Measurements from ENCODE around the gene PLOD2. TPM values are rescaled to one million over a fixed set of nuclear protein-coding genes. Genes with fewer than 3 reads are reported as not detected.

PLOD2 gene
- total and polyA plus RNA-seq, 4 donors: 18.6 to 57.0 (median 24.3) TPM

DNA sequence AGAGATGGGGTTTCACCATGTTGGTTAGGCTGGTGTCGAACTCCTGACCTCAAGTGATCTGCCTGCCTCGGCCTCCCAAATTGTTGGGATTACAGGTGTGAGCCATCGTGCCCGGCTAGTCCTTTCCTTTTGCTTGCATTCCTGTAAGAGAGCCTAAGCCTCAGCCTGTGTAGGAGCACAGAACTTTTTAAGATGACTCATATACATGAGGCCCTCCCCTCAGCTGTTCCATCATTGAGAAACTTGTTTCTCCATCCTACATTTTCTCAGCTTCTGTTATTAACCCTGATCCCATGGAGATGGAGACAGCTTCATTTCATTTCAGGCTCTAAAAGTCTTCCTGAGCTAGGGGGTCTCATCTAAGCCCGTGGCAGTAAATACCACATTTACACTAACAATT is 123.3 kb downstream of the PLOD2 start:
- Histone ChIP-seq H3K4me1 (ENCODE audit: control insufficient read depth in 4 of 4, insufficient read depth in 4 of 4, low read length in 3 of 4) (no peaks in the 10 kb centered on the region), H3K9me3 (ENCODE audit: control insufficient read depth in 4 of 4, low read length in 3 of 4) (no peaks in the 10 kb centered on the region), H3K36me3 (ENCODE audit: control insufficient read depth in 4 of 4, insufficient read depth in 3 of 4, low read depth in 1 of 4, low read length in 3 of 4) (no peaks in the 10 kb centered on the region), H3K4me3 (ENCODE audit: low read depth in 1 of 3, low read length in 3 of 3) (no peak overlapping the region), H3K9ac (ENCODE audit: low read depth in 1 of 2, low read length in 2 of 2) (no peak overlapping the region), H3K27ac (ENCODE audit: low read depth in 1 of 2, low read length in 2 of 2) (no peak overlapping the region), H3K27me3 (ENCODE audit: control insufficient read depth in 4 of 4, insufficient read depth in 4 of 4, low read length in 3 of 4) (no peaks in the 10 kb centered on the region)
- DNase-seq (ENCODE audit: low spot score): no peak
- no peak for TF ChIP-seq TAF1 (conservative IDR thresholded peaks at IDR 0.05)
- no peak for TF ChIP-seq YY1 (IDR thresholded peaks at IDR 0.05)
- TF ChIP-seq, protein P1, sequence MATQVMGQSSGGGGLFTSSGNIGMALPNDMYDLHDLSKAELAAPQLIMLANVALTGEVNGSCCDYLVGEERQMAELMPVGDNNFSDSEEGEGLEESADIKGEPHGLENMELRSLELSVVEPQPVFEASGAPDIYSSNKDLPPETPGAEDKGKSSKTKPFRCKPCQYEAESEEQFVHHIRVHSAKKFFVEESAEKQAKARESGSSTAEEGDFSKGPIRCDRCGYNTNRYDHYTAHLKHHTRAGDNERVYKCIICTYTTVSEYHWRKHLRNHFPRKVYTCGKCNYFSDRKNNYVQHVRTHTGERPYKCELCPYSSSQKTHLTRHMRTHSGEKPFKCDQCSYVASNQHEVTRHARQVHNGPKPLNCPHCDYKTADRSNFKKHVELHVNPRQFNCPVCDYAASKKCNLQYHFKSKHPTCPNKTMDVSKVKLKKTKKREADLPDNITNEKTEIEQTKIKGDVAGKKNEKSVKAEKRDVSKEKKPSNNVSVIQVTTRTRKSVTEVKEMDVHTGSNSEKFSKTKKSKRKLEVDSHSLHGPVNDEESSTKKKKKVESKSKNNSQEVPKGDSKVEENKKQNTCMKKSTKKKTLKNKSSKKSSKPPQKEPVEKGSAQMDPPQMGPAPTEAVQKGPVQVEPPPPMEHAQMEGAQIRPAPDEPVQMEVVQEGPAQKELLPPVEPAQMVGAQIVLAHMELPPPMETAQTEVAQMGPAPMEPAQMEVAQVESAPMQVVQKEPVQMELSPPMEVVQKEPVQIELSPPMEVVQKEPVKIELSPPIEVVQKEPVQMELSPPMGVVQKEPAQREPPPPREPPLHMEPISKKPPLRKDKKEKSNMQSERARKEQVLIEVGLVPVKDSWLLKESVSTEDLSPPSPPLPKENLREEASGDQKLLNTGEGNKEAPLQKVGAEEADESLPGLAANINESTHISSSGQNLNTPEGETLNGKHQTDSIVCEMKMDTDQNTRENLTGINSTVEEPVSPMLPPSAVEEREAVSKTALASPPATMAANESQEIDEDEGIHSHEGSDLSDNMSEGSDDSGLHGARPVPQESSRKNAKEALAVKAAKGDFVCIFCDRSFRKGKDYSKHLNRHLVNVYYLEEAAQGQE (IDR thresholded peaks at IDR 0.05): no peak
- TF ChIP-seq HNF4A (conservative IDR thresholded peaks at IDR 0.05): no peak
- TF ChIP-seq, protein P2, sequence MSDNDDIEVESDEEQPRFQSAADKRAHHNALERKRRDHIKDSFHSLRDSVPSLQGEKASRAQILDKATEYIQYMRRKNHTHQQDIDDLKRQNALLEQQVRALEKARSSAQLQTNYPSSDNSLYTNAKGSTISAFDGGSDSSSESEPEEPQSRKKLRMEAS (IDR thresholded peaks at IDR 0.05): no peak
- TF ChIP-seq FOXA2 (IDR thresholded peaks at IDR 0.05): no peak
- TF ChIP-seq RAD21 (IDR thresholded peaks at IDR 0.05): no peak
- TF ChIP-seq, protein P3, sequence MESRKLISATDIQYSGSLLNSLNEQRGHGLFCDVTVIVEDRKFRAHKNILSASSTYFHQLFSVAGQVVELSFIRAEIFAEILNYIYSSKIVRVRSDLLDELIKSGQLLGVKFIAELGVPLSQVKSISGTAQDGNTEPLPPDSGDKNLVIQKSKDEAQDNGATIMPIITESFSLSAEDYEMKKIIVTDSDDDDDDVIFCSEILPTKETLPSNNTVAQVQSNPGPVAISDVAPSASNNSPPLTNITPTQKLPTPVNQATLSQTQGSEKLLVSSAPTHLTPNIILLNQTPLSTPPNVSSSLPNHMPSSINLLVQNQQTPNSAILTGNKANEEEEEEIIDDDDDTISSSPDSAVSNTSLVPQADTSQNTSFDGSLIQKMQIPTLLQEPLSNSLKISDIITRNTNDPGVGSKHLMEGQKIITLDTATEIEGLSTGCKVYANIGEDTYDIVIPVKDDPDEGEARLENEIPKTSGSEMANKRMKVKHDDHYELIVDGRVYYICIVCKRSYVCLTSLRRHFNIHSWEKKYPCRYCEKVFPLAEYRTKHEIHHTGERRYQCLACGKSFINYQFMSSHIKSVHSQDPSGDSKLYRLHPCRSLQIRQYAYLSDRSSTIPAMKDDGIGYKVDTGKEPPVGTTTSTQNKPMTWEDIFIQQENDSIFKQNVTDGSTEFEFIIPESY (IDR thresholded peaks at IDR 0.05): no peak
- no peak for TF ChIP-seq GABPA (IDR thresholded peaks at IDR 0.05 in 1 of 2, conservative IDR thresholded peaks at IDR 0.05 in 1 of 2)
- TF ChIP-seq, protein P4, sequence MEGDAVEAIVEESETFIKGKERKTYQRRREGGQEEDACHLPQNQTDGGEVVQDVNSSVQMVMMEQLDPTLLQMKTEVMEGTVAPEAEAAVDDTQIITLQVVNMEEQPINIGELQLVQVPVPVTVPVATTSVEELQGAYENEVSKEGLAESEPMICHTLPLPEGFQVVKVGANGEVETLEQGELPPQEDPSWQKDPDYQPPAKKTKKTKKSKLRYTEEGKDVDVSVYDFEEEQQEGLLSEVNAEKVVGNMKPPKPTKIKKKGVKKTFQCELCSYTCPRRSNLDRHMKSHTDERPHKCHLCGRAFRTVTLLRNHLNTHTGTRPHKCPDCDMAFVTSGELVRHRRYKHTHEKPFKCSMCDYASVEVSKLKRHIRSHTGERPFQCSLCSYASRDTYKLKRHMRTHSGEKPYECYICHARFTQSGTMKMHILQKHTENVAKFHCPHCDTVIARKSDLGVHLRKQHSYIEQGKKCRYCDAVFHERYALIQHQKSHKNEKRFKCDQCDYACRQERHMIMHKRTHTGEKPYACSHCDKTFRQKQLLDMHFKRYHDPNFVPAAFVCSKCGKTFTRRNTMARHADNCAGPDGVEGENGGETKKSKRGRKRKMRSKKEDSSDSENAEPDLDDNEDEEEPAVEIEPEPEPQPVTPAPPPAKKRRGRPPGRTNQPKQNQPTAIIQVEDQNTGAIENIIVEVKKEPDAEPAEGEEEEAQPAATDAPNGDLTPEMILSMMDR (IDR thresholded peaks at IDR 0.05; ENCODE audit: low read depth, low read length, missing input control): no peak
- no peak for TF ChIP-seq RXRA (IDR thresholded peaks at IDR 0.05)
- TF ChIP-seq, protein P5, sequence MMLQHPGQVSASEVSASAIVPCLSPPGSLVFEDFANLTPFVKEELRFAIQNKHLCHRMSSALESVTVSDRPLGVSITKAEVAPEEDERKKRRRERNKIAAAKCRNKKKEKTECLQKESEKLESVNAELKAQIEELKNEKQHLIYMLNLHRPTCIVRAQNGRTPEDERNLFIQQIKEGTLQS (IDR thresholded peaks at IDR 0.05): no peak
- WGBS: 91% methylated on average over 5 of the region's 5 CpGs

DNA sequence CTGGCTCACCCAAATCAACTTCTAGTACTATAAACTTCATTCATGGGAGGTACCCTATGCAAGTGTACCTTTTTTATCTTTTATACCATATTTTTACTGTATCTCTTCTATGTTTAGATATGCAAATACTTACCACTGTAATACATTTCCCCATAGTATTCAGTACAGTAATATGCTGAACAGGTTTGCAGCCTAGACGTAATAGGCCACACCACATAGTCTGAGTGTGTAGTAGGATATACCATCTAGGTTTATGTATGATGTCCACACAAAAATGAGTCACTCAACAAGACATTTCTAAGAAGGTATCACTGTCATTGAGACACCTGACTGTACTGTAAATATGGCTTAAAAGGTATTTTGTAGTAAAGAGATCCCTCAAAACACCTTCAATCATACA is 124.7 kb downstream of the PLOD2 start:
- no peak overlapping the region for H3K9ac ChIP-seq (ENCODE audit: low read depth in 1 of 2, low read length in 2 of 2)
- H3K9me3 ChIP-seq (ENCODE audit: control insufficient read depth in 4 of 4, low read length in 3 of 4): no peaks in the 10 kb centered on the region
- no peak overlapping the region for H3K4me3 ChIP-seq (ENCODE audit: low read depth in 1 of 3, low read length in 3 of 3)
- no peaks in the 10 kb centered on the region for H3K4me1 ChIP-seq (ENCODE audit: control insufficient read depth in 4 of 4, insufficient read depth in 4 of 4, low read length in 3 of 4)
- H3K27ac ChIP-seq (ENCODE audit: low read depth in 1 of 2, low read length in 2 of 2): no peak overlapping the region
- 94% methylated on average over 1 of the region's 1 CpG for WGBS
- DNase-seq (ENCODE audit: low spot score): no peak
- H3K36me3 ChIP-seq (ENCODE audit: control insufficient read depth in 4 of 4, insufficient read depth in 3 of 4, low read depth in 1 of 4, low read length in 3 of 4): no peaks in the 10 kb centered on the region
- TF ChIP-seq JUND (IDR thresholded peaks at IDR 0.05) (no peak), YY1 (IDR thresholded peaks at IDR 0.05) (no peak), RXRA (IDR thresholded peaks at IDR 0.05) (no peak), FOXA2 (IDR thresholded peaks at IDR 0.05) (no peak), HNF4A (conservative IDR thresholded peaks at IDR 0.05) (no peak)
- no peaks in the 10 kb centered on the region for H3K27me3 ChIP-seq (ENCODE audit: control insufficient read depth in 4 of 4, insufficient read depth in 4 of 4, low read length in 3 of 4)

All from liver (tissue), 9 donors.